Heart left ventricle (tissue), 16 donors: ENCODE data around the gene TYW1. TPM values are rescaled to one million over a fixed set of nuclear protein-coding genes. Genes with fewer than 3 reads are reported as not detected.
"Not testable (repeated sequence)": the region's sequence is repeated elsewhere in the genome, so short reads cannot be mapped to it uniquely, and the experiment has no call there.

Source experiments
- ATAC-seq, 4 donors: fragments of 200-7000 bp; cut with Tn5 transposase; one replicate each; pipeline ENCODE4 v1.9.1; 2020 to 2022; ENCODE audit warnings: moderate library complexity in 4 of 4, mild to moderate bottlenecking in 3 of 4, moderate number of reproducible peaks in 1 of 4
- DNase-seq, 5 donors: peaks; one replicate each; pipeline ENCODE4 v3.0.0-alpha.2; 2020
- H3K27ac ChIP-seq, 12 donors: fragments of 200-600 bp; sonication (generic) in 4 of 12; one replicate each; pipeline versions ENCODE4 v1.5.0 to v1.8.0; 2016 to 2022; ENCODE audit warnings: mild to moderate bottlenecking in 2 of 12
- H3K27me3 ChIP-seq, 9 donors: fragments of 200-600 bp; sonication (generic) in 2 of 9; one replicate each; pipeline versions ENCODE4 v1.5.1 to v1.8.0; 2016 to 2022; ENCODE audit warnings: mild to moderate bottlenecking in 3 of 9
- H3K36me3 ChIP-seq, 9 donors: fragments of 200-600 bp; sonication (generic) in 2 of 9; one replicate each; pipeline versions ENCODE4 v1.5.0 to v1.8.0; 2018 to 2022; ENCODE audit warnings: mild to moderate bottlenecking in 2 of 9
- H3K4me1 ChIP-seq, 12 donors: fragments of 200-600 bp; sonication (generic) in 4 of 12; one replicate each; pipeline versions ENCODE4 v1.5.0 to v1.8.0; 2016 to 2022; ENCODE audit warnings: mild to moderate bottlenecking in 3 of 12
- H3K4me3 ChIP-seq, 12 donors: fragments of 200-600 bp; sonication (generic) in 4 of 12; one replicate each; pipeline versions ENCODE4 v1.5.0 to v1.8.0; 2017 to 2022; ENCODE audit warnings: mild to moderate bottlenecking in 9 of 12, moderate library complexity in 4 of 12
- H3K9me3 ChIP-seq, 12 donors: fragments of 200-600 bp; sonication (generic) in 4 of 12; one replicate each; pipeline versions ENCODE4 v1.5.0 to v1.8.0; 2016 to 2022; ENCODE audit warnings: mild to moderate bottlenecking in 1 of 12
- CTCF ChIP-seq, 12 donors: fragments of 200-600 bp; sonication (generic) in 4 of 12; IDR thresholded peaks; one replicate each; pipeline versions ENCODE4 v1.5.0 to v1.8.0; 2018 to 2022; ENCODE audit warnings: antibody characterized with exemption in 12 of 12, mild to moderate bottlenecking in 5 of 12
- POLR2A ChIP-seq, 2 donors: fragments of 450-650 bp; IDR thresholded peaks; one replicate each; pipeline ENCODE4 v1.6.1; 2017; ENCODE audit warnings: antibody characterized with exemption in 2 of 2, mild to moderate bottlenecking in 2 of 2, moderate library complexity in 2 of 2
- WGBS, 4 donors: extraction: QIAGEN DNeasy Blood & Tissue Kit in 2 of 4; methylation state at CpG; one replicate each; pipeline versions ENCODE4 v1.1.5 to v1.1.7; 2013 to 2018; 5-methylcytosine and 5-hydroxymethylcytosine counted together
- intact Hi-C, 10 donors: fragments of 100-400 bp; cut with DNase I; formaldehyde crosslinking; loops; one replicate each; pipeline versions ENCODE4 v1.11.1 to v1.14.2; 2022
- polyA plus RNA-seq, 2 donors: library from polyadenylated mRNA; stranded (reverse); fragments of 200-250 nt; gene quantifications; one replicate each; pipeline ENCODE4 v1.2.3, GENCODE V29; 2013
- total RNA-seq, 9 donors: library from RNA; depleted of rRNA in 2 of 9; stranded (reverse); fragments of >200 nt in 2 of 9; fragmentation: NEBNext Ultra II Directional in 3 of 9; extraction: Animal tissue kit (Norgen Biotek cat#: 25700) in 3 of 9; gene quantifications; one replicate each; pipeline versions ENCODE4 v1.1.0 to v1.2.4, GENCODE V29; 2016 to 2023
- donor health status: ischemic (EF 13 %, LVEDD 7.1; RV severe dilation, severe dysfunction).
- donor health status: healthy with polysubstance abuse.
- donor health status: DM: no; HTN: yes; CAD: no.
- donor health status: DM: no; HTN: no; CAD: no.
- donor health status: ischemic (EF 25% LVEDD 6.9; RV normal size, moderate dysfunction).
- donor health status: ischemic (EF 25% LVEDD 5.7; RV mildly dilated, moderate dysfunction).
- donor health status: healthy.
- donor health status: DM: yes; HTN: yes; CAD: no.
- donor health status: ischemic (EF 35%, LVEDD 5.7; RV mildly dilated, moderate dysfunction).
- donor health status: nonischemic (EF 11% LVEDD 7.7; RV severe dilation, severe dysfunction).
- donor health status: DM: yes; HTN: yes; CAD: no.
- donor health status: PGD.
- donor health status: ischemic (EF 29% LVEDD 5.4; RV normal size, mild dysfunction).
- donor health status: nonischemic (EF 23%, LVEDD 6.1; RV moderate dilation, normal function).

The TYW1 gene
- total and polyA plus RNA-seq, 11 donors: 4.9 to 16.1 (median 11.5) TPM

- H3K4me1 ChIP-seq, H3K9me3 ChIP-seq, H3K36me3 ChIP-seq, ATAC-seq, intact Hi-C loops, DNase-seq, H3K27me3 ChIP-seq, H3K4me3 ChIP-seq: not testable (repeated sequence)
- WGBS, 4 donors: 90 to 93% (median 91%) methylated on average over 5 of the region's 5 CpGs
- peak overlapping the region in 2 of 12 donors; percentile 9 to 50 for H3K27ac ChIP-seq
These were observed 195.6 kb downstream of the TYW1 start for GRCh38 chr7:67192123-67192702.

- ATAC-seq (peak; percentile 75 to 92 (median 84)), DNase-seq (peak in 4 of 5 donors; percentile 25 to 52 (median 32))
- H3K4me1 ChIP-seq, intact Hi-C loops, H3K4me3 ChIP-seq, H3K36me3 ChIP-seq, H3K9me3 ChIP-seq, H3K27me3 ChIP-seq: not testable (repeated sequence)
- WGBS, 4 donors: 65 to 82% (median 77%) methylated on average over 11 of the region's 11 CpGs
- peak overlapping the region in 2 of 12 donors; percentile 39 to 50 for H3K27ac ChIP-seq
These were observed 196.4 kb downstream of the TYW1 start for GRCh38 chr7:67192889-67193613.

GRCh38 chr7:67196176-67196575 lies 199.5 kb downstream of the TYW1 start:
- intact Hi-C loops, H3K27ac ChIP-seq, H3K4me1 ChIP-seq: not testable (repeated sequence)

GRCh38 chr7:67198865-67199526 lies 202.4 kb downstream of the TYW1 start:
- intact Hi-C loops, ATAC-seq, DNase-seq, H3K9me3 ChIP-seq, H3K4me1 ChIP-seq, H3K27me3 ChIP-seq, H3K4me3 ChIP-seq, H3K27ac ChIP-seq: not testable (repeated sequence)
- peaks cover 0 to 13% (median 4%) of the 10 kb centered on the region in 9 donors for H3K36me3 ChIP-seq
- WGBS, 4 donors: 91 to 95% (median 93%) methylated on average over 8 to 9 of the region's 9 CpGs

More at GRCh38 chr7:67196176-67196575, 199.5 kb downstream of the TYW1 start:
- WGBS, 4 donors: 86 to 97% (median 91%) methylated on average over 2 of the region's 2 CpGs
- not testable (repeated sequence) for H3K4me3 ChIP-seq, ATAC-seq, H3K27me3 ChIP-seq, DNase-seq, H3K9me3 ChIP-seq
- peaks cover 0 to 13% (median 4%) of the 10 kb centered on the region in 9 donors for H3K36me3 ChIP-seq

- intact Hi-C loops, H3K4me1 ChIP-seq, H3K4me3 ChIP-seq, H3K9me3 ChIP-seq, H3K27me3 ChIP-seq, H3K27ac ChIP-seq, H3K36me3 ChIP-seq: not testable (repeated sequence)
- DNase-seq (peak in 1 of 5 donors; percentile 14), ATAC-seq (peak in 3 of 4 donors; percentile 48 to 88 (median 84))
- 20 to 49% (median 30%) methylated on average over 2 of the region's 2 CpGs for WGBS, 4 donors
These were observed 209.1 kb downstream of the TYW1 start for GRCh38 chr7:67205772-67206171.

GRCh38 chr7:67206452-67206851 lies 209.8 kb downstream of the TYW1 start:
- Histone ChIP-seq H3K4me1 (peaks cover 0 to 3% (median 0%) of the 10 kb centered on the region in 12 donors), H3K4me3 (no peak overlapping the region), H3K36me3 (peaks cover 0 to 6% (median 0%) of the 10 kb centered on the region in 9 donors), H3K27ac (no peak overlapping the region), H3K27me3 (no peaks in the 10 kb centered on the region), H3K9me3 (no peaks in the 10 kb centered on the region)
- intact Hi-C loops: no loop called here
- DNase-seq (no peak), ATAC-seq (no peak)
- no peak for TF ChIP-seq CTCF (IDR thresholded peaks at IDR 0.05)
- TF ChIP-seq POLR2A (IDR thresholded peaks at IDR 0.05): no peak
- WGBS, 4 donors: 95 to 98% (median 97%) methylated on average over 5 of the region's 5 CpGs

GRCh38 chr7:67208656-67209055 lies 212.0 kb downstream of the TYW1 start:
- H3K36me3 ChIP-seq, DNase-seq, H3K4me1 ChIP-seq, ATAC-seq, H3K27me3 ChIP-seq, H3K27ac ChIP-seq, H3K4me3 ChIP-seq, intact Hi-C loops, H3K9me3 ChIP-seq: not testable (repeated sequence)
- WGBS, 4 donors: 89 to 93% (median 91%) methylated on average over 4 of the region's 4 CpGs
